H1 (cell line): Measurements from ENCODE around the gene AGBL1. TPM values are rescaled to one million over a fixed set of nuclear protein-coding genes. Genes with fewer than 3 reads are reported as not detected.

Experiments
- CTCF ChIA-PET: fragments of 300-600 bp; sonication (Branson Sonifier 250); formaldehyde crosslinking; loops from one replicate; lab custom pipeline; 2021; ENCODE audit not compliant: partially characterized antibody; lab: Charles Lee
- POLR2A ChIA-PET: fragments of 300-600 bp; sonication (Branson Sonifier 250); formaldehyde crosslinking; loops from one replicate; lab custom pipeline; 2021; ENCODE audit warnings: inconsistent platforms; ENCODE audit not compliant: partially characterized antibody; lab: Charles Lee
- DNase-seq, 2 experiments: peaks; one replicate each; pipeline versions ENCODE4 v3.0.0 to v3.0.0-alpha.2; 2010 to 2022; ENCODE audit warnings: low spot score in 2 of 2, low read depth in 1 of 2, mixed read lengths in 1 of 2
- FAIRE-seq: peaks from 2 replicates; lab custom pipeline; 2011; peaks lifted over from hg19 to GRCh38; lab: Jason Lieb, UNC
- H2AFZ ChIP-seq: 2 replicates; pipeline ENCODE4 v1.8.1; 2012; ENCODE audit warnings: low read length, inconsistent platforms
- H2AK5ac ChIP-seq: 2 replicates; pipeline ENCODE4 v1.6.1; 2013; ENCODE audit warnings: low read depth, low read length
- H2BK120ac ChIP-seq: replicated peaks from 2 replicates; pipeline ENCODE3; 2013; ENCODE audit warnings: low read depth, low read length, inconsistent platforms
- H2BK12ac ChIP-seq: 2 replicates; pipeline ENCODE4 v1.6.1; 2013; ENCODE audit warnings: low read depth, low read length
- H2BK15ac ChIP-seq: 2 replicates; pipeline ENCODE4 v1.6.1; 2013; ENCODE audit warnings: low read length
- H2BK20ac ChIP-seq: 2 replicates; pipeline ENCODE4 v1.6.1; 2013; ENCODE audit warnings: low read length
- H2BK5ac ChIP-seq: 2 replicates; pipeline ENCODE4 v1.6.1; 2013; ENCODE audit warnings: low read depth, low read length
- H3K14ac ChIP-seq: 2 replicates; pipeline ENCODE4 v1.6.1; 2013; ENCODE audit warnings: inconsistent platforms; ENCODE audit not compliant: insufficient read length
- H3K18ac ChIP-seq: 2 replicates; pipeline ENCODE4 v1.6.1; 2013; ENCODE audit warnings: low read length; ENCODE audit errors: extremely low read depth
- H3K23ac ChIP-seq: 2 replicates; pipeline ENCODE4 v1.6.1; 2013; ENCODE audit warnings: inconsistent platforms; ENCODE audit not compliant: insufficient read length
- H3K23me2 ChIP-seq: 2 replicates; pipeline ENCODE4 v1.6.1; 2013; ENCODE audit warnings: low read depth, low read length
- H3K27ac ChIP-seq: 2 replicates; pipeline ENCODE4 v1.6.1; 2011; ENCODE audit warnings: low read depth, low read length, inconsistent platforms
- H3K27me3 ChIP-seq, 4 experiments: replicated peaks in 1 of 4; 1 replicate in 1 of 4; 2 replicates in 3 of 4; pipeline versions ENCODE4 v1.6.1 to v1.8.1; 2011 to 2013; ENCODE audit warnings: low read length in 3 of 4, mild to moderate bottlenecking in 3 of 4, inconsistent platforms in 2 of 4, mixed read lengths in 2 of 4, moderate library complexity in 1 of 4; ENCODE audit not compliant: control insufficient read depth in 3 of 4, insufficient read depth in 3 of 4; ENCODE audit errors: extremely low read depth in 1 of 4
- H3K36me3 ChIP-seq, 4 experiments: 2 replicates each; pipeline versions ENCODE4 v1.6.1 to v1.8.1; 2011 to 2013; ENCODE audit warnings: mild to moderate bottlenecking in 4 of 4, low read length in 3 of 4, moderate library complexity in 2 of 4, control low read depth in 1 of 4, inconsistent platforms in 1 of 4; ENCODE audit not compliant: insufficient read depth in 4 of 4, control insufficient read depth in 2 of 4
- H3K4ac ChIP-seq: replicated peaks from 2 replicates; pipeline ENCODE3; 2013; ENCODE audit warnings: low read length, low read depth, mixed read lengths, inconsistent platforms; ENCODE audit not compliant: insufficient read length
- H3K4me1 ChIP-seq, 4 experiments: replicated peaks in 1 of 4; 1 replicate in 1 of 4; 2 replicates in 3 of 4; pipeline versions ENCODE4 v1.6.1 to v1.8.1; 2011 to 2013; ENCODE audit warnings: low read length in 3 of 4, inconsistent platforms in 2 of 4, mixed read lengths in 1 of 4; ENCODE audit not compliant: insufficient read depth in 4 of 4, control insufficient read depth in 3 of 4
- H3K4me2 ChIP-seq, 2 experiments: 2 replicates each; pipeline versions ENCODE4 v1.6.1 to v1.8.1; 2011 to 2013; ENCODE audit warnings: low read depth in 2 of 2, low read length in 2 of 2, control low read depth in 1 of 2, inconsistent platforms in 1 of 2, mild to moderate bottlenecking in 1 of 2; ENCODE audit not compliant: insufficient read depth in 1 of 2
- H3K4me3 ChIP-seq, 4 experiments: fragments of 200-600, 300-600 bp in 1 of 4; sonication (generic), shearing (Covaris generic), sonication (Bioruptor Twin) in 1 of 4; 2 replicates each; pipeline versions ENCODE4 v1.5.1 to v1.8.1; 2011 to 2016; ENCODE audit warnings: low read length in 4 of 4, low read depth in 3 of 4, control low read depth in 2 of 4, inconsistent platforms in 2 of 4, mild to moderate bottlenecking in 2 of 4, mixed read lengths in 1 of 4, moderate library complexity in 1 of 4; ENCODE audit not compliant: insufficient read depth in 2 of 4; ENCODE audit errors: extremely low read depth in 1 of 4
- H3K56ac ChIP-seq: replicated peaks from 2 replicates; pipeline ENCODE3; 2013; ENCODE audit warnings: low read depth, mild to moderate bottlenecking, mixed read lengths, low read length, inconsistent platforms; ENCODE audit not compliant: insufficient read length
- H3K79me1 ChIP-seq: 2 replicates; pipeline ENCODE4 v1.6.1; 2013; ENCODE audit warnings: low read depth, low read length, control low read depth
- H3K79me2 ChIP-seq, 2 experiments: 2 replicates each; pipeline versions ENCODE4 v1.6.1 to v1.8.1; 2012 to 2013; ENCODE audit warnings: low read length in 2 of 2, mild to moderate bottlenecking in 2 of 2, inconsistent platforms in 1 of 2; ENCODE audit not compliant: insufficient read depth in 2 of 2, control insufficient read depth in 1 of 2
- H3K9ac ChIP-seq, 4 experiments: replicated peaks in 1 of 4; 1 replicate in 1 of 4; 2 replicates in 3 of 4; pipeline versions ENCODE4 v1.6.1 to v1.8.1; 2011 to 2013; ENCODE audit warnings: low read depth in 3 of 4, low read length in 3 of 4, control low read depth in 2 of 4, mild to moderate bottlenecking in 2 of 4, moderate library complexity in 2 of 4, inconsistent platforms in 1 of 4; ENCODE audit errors: extremely low read depth in 1 of 4
- H3K9me3 ChIP-seq, 2 experiments: 2 replicates each; pipeline versions ENCODE4 v1.6.1 to v1.8.1; 2012 to 2013; ENCODE audit warnings: mild to moderate bottlenecking in 2 of 2, moderate library complexity in 2 of 2, control low read depth in 1 of 2, inconsistent platforms in 1 of 2, low read depth in 1 of 2, low read length in 1 of 2, mixed read lengths in 1 of 2; ENCODE audit not compliant: insufficient read depth in 2 of 2
- H4K20me1 ChIP-seq, 2 experiments: replicated peaks in 1 of 2; 2 replicates each; pipeline versions ENCODE3 to v1.8.1; 2011 to 2013; ENCODE audit warnings: inconsistent platforms in 2 of 2, low read length in 2 of 2, mild to moderate bottlenecking in 1 of 2; ENCODE audit not compliant: insufficient read depth in 2 of 2, control insufficient read depth in 1 of 2
- H4K5ac ChIP-seq: 2 replicates; pipeline ENCODE4 v1.6.1; 2013; ENCODE audit warnings: low read length, low read depth, mixed read lengths, inconsistent platforms; ENCODE audit not compliant: insufficient read length
- H4K8ac ChIP-seq: 2 replicates; pipeline ENCODE4 v1.8.0; 2013; ENCODE audit warnings: mild to moderate bottlenecking, moderate library complexity, low read length, inconsistent platforms; ENCODE audit not compliant: insufficient read depth; ENCODE audit errors: extremely low read depth
- H4K91ac ChIP-seq: replicated peaks from 2 replicates; pipeline ENCODE3; 2013; ENCODE audit warnings: low read length, mixed read lengths, inconsistent platforms; ENCODE audit not compliant: insufficient read length
- BACH1 ChIP-seq: IDR thresholded peaks from 2 replicates; pipeline ENCODE4 v1.6.1; 2012; ENCODE audit warnings: low read length, improper control_type of control experiment
- BRCA1 ChIP-seq: IDR thresholded peaks from 2 replicates; pipeline ENCODE4 v1.6.1; 2012; ENCODE audit warnings: low read depth, low read length, improper control_type of control experiment
- CBX8 ChIP-seq: fragments of 300-800, 300-1000 bp; sonication (generic); IDR thresholded peaks from 2 replicates; pipeline ENCODE4 v1.7.1; 2016; ENCODE audit warnings: low read depth, low read length, borderline replicate concordance
- KDM1A ChIP-seq: fragments of 200-600, 300-600 bp; sonication (generic); IDR thresholded peaks from 2 replicates; pipeline ENCODE4 v1.7.1; 2016; ENCODE audit warnings: mild to moderate bottlenecking, low read length, borderline replicate concordance
- POLR2A ChIP-seq, 2 experiments: IDR thresholded peaks; 1 replicate in 1 of 2; 2 replicates in 1 of 2; pipeline ENCODE4 v1.6.1; 2011; ENCODE audit warnings: low read depth in 2 of 2, low read length in 2 of 2, mild to moderate bottlenecking in 2 of 2; ENCODE audit errors: control extremely low read depth in 1 of 2
- USF2 ChIP-seq: IDR thresholded peaks from 2 replicates; pipeline ENCODE4 v1.6.1; 2011; ENCODE audit warnings: low read length, improper control_type of control experiment
- WGBS, 2 experiments: shearing (Covaris generic) in 1 of 2; methylation state at CpG; one replicate each; pipeline versions ENCODE4 v1.1.6 to v1.1.7; 2013 to 2015; ENCODE audit warnings: low lambda C conversion rate in 2 of 2, mixed read lengths in 2 of 2, inconsistent platforms in 1 of 2, low coverage in 1 of 2, missing lambda C conversion rate in 1 of 2; ENCODE audit not compliant: insufficient replicate concordance in 2 of 2, insufficient coverage in 1 of 2, insufficient read length in 1 of 2; ENCODE audit errors: extremely low coverage in 1 of 2, missing lambda C conversion rate in 1 of 2; 5-methylcytosine and 5-hydroxymethylcytosine counted together
- polyA plus RNA-seq, 7 experiments: library from polyadenylated mRNA; depleted of rRNA in 3 of 7; stranded (reverse) in 5 of 7; unstranded in 2 of 7; fragments of >200 nt in 5 of 7; fragments of 200-250 nt in 2 of 7; gene quantifications; 1 replicate in 5 of 7; 2 replicates in 1 of 7; 4 replicates in 1 of 7; pipeline versions ENCODE4 v1.2.1 to v1.2.3, GENCODE V29; 2011 to 2013; ENCODE audit warnings: missing spikeins in 2 of 7, mixed read lengths in 2 of 7
- total RNA-seq: library from RNA; stranded (reverse); fragmentation: NEBNext Ultra II Directional; extraction: Animal tissue kit (Norgen Biotek cat#: 25700); gene quantifications from 2 replicates; pipeline ENCODE4 v1.2.1, GENCODE V29; 2021

AGBL1 gene
- total and polyA plus RNA-seq, 2 of the 8 experiments (the other 6 are each of a cell fraction or from before 2014, with no cell fraction given) = not detected

GRCh38 chr15:86657305-86657704 lies 577.6 kb downstream of the AGBL1 start:
- no peaks in the 10 kb centered on the region for H3K79me1 ChIP-seq
- no peak overlapping the region for H3K9ac ChIP-seq
- H2BK120ac ChIP-seq = no peak overlapping the region
- no peak overlapping the region for H4K8ac ChIP-seq
- FAIRE-seq = no peak
- H2BK5ac ChIP-seq = no peak overlapping the region
- no peaks in the 10 kb centered on the region for H3K9me3 ChIP-seq
- no peak overlapping the region for H4K91ac ChIP-seq
- no peaks in the 10 kb centered on the region for H3K27me3 ChIP-seq
- no peaks in the 10 kb centered on the region for H3K79me2 ChIP-seq
- ChIA-PET POLR2A (no interaction called here), CTCF (interaction anchor here (1.1 kb wide), 1 partner anchor 86 kb away, joined by 3 read pairs; no protein-coding TSS in a partner anchor)
- WGBS, 2 experiments = 100% methylated on average over 2 of the region's 2 CpGs; no CpG with 5 or more reads in 1 of the 2 experiments
- no peaks in the 10 kb centered on the region for H4K20me1 ChIP-seq
- H3K36me3 ChIP-seq = no peaks in the 10 kb centered on the region
- no peak for DNase-seq
- H3K23me2 ChIP-seq = no peaks in the 10 kb centered on the region
- no peak overlapping the region for H3K56ac ChIP-seq
- H3K4me1 ChIP-seq = peaks cover 0 to 10% (median 1%) of the 10 kb centered on the region in 4 experiments; a peak in 3 of 7 replicates
- H4K5ac ChIP-seq = no peak overlapping the region
- no peak overlapping the region for H2BK20ac ChIP-seq
- H3K4me3 ChIP-seq = no peak overlapping the region
- H2BK12ac ChIP-seq = no peak overlapping the region
- no peak overlapping the region for H2AFZ ChIP-seq
- no peak overlapping the region for H3K18ac ChIP-seq
- H2AK5ac ChIP-seq = no peak overlapping the region
- H3K23ac ChIP-seq = no peak overlapping the region
- H3K4me2 ChIP-seq = no peak overlapping the region
- no peak overlapping the region for H3K27ac ChIP-seq
- H3K14ac ChIP-seq = no peak overlapping the region
- H2BK15ac ChIP-seq = no peak overlapping the region
- no peak overlapping the region for H3K4ac ChIP-seq
- no peak for TF ChIP-seq BRCA1
- no peak for TF ChIP-seq USF2
- no peak for TF ChIP-seq BACH1
- no peak for TF ChIP-seq POLR2A (IDR thresholded peaks at IDR 0.05; ENCODE audit: control extremely low read depth in 1 of 2, low read depth in 2 of 2, low read length in 2 of 2)
- no peak for TF ChIP-seq KDM1A
- no peak for TF ChIP-seq CBX8
